Measurements from ENCODE around the gene CDH13.

The CDH13 gene

DNA sequence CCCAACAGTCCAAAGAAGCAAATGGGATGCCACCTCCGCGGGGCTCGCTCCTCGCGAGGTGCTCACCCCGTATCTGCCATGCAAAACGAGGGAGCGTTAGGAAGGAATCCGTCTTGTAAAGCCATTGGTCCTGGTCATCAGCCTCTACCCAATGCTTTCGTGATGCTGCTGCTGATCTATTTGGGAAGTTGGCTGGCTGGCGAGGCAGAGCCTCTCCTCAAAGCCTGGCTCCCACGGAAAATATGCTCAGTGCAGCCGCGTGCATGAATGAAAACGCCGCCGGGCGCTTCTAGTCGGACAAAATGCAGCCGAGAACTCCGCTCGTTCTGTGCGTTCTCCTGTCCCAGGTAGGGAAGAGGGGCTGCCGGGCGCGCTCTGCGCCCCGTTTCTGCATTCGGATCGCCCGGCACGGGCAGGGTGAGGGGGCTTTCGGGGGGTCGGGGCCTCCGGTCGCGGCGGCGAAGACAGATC is at the start of gene CDH13:
TSS of gene CDH13 (plus strand) at position 179 of the 471 bp plus-strand sequence.
- H3K36me3 ChIP-seq (ENCODE audit: control insufficient read depth, insufficient read depth, low read length) = no peaks in the 10 kb centered on the region
- H3K4me1 ChIP-seq (ENCODE audit: control insufficient read depth, insufficient read depth, low read length) = peaks cover 6% of the 10 kb centered on the region
- WGBS (ENCODE audit: insufficient coverage, insufficient read length) = no CpG with 5 or more reads among the region's 39 CpGs
- H3K27me3 ChIP-seq (ENCODE audit: control insufficient read depth, insufficient read depth, low read length) = peaks cover 23% of the 10 kb centered on the region
- no peak for DNase-seq (ENCODE audit: low read depth, low spot score)
- no peaks in the 10 kb centered on the region for H3K9me3 ChIP-seq (ENCODE audit: control insufficient read depth, insufficient read depth, low read length)
- H3K27ac ChIP-seq (ENCODE audit: low read length) = no peak within 1 kb of the TSS
- peak within 1 kb of the TSS; percentile 49 for H3K4me3 ChIP-seq (ENCODE audit: low read length)

- no peaks in the 10 kb centered on the region for H3K36me3 ChIP-seq (ENCODE audit: control insufficient read depth, insufficient read depth, low read length)
- no CpG with 5 or more reads among the region's 7 CpGs for WGBS (ENCODE audit: insufficient coverage, insufficient read length)
- no peak for DNase-seq (ENCODE audit: low read depth, low spot score)
- H3K9me3 ChIP-seq (ENCODE audit: control insufficient read depth, insufficient read depth, low read length) = no peaks in the 10 kb centered on the region
- no peak overlapping the region for H3K27ac ChIP-seq (ENCODE audit: low read length)
- no peaks in the 10 kb centered on the region for H3K27me3 ChIP-seq (ENCODE audit: control insufficient read depth, insufficient read depth, low read length)
- no peaks in the 10 kb centered on the region for H3K4me1 ChIP-seq (ENCODE audit: control insufficient read depth, insufficient read depth, low read length)
- no peak overlapping the region for H3K4me3 ChIP-seq (ENCODE audit: low read length)
Measured at GRCh38 chr16:82580298-82580890, 46.4 kb upstream of the CDH13 start.

GRCh38 chr16:82582975-82583374 is 43.8 kb upstream of the CDH13 start:
- Histone ChIP-seq H3K27ac (ENCODE audit: low read length) (no peak overlapping the region), H3K27me3 (ENCODE audit: control insufficient read depth, insufficient read depth, low read length) (no peaks in the 10 kb centered on the region), H3K36me3 (ENCODE audit: control insufficient read depth, insufficient read depth, low read length) (no peaks in the 10 kb centered on the region), H3K9me3 (ENCODE audit: control insufficient read depth, insufficient read depth, low read length) (no peaks in the 10 kb centered on the region), H3K4me3 (ENCODE audit: low read length) (no peak overlapping the region), H3K4me1 (ENCODE audit: control insufficient read depth, insufficient read depth, low read length) (no peaks in the 10 kb centered on the region)
- no CpG with 5 or more reads among the region's 6 CpGs for WGBS (ENCODE audit: insufficient coverage, insufficient read length)
- DNase-seq (ENCODE audit: low read depth, low spot score) = no peak

DNA sequence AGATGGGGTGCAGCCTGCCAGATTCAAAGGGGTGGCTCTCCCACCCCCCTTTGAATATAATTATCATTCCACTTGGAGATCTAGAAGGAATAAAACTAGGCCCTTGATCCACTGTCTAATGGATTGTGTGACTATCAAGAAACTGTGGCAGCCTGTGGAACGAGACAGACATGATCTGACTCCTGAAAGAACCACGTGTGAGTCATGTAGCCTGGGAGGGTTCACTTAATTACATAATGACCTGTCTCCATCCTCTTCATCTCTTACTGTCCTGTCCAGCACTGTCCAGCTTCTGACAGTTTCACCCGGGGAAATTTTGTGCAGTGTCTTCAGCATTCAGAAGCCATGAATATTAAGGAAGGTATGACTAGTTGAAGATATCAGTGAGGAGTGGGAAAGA is 43.3 kb upstream of the CDH13 start:
- Histone ChIP-seq H3K27me3 (ENCODE audit: control insufficient read depth, insufficient read depth, low read length) (no peaks in the 10 kb centered on the region), H3K4me1 (ENCODE audit: control insufficient read depth, insufficient read depth, low read length) (no peaks in the 10 kb centered on the region), H3K4me3 (ENCODE audit: low read length) (no peak overlapping the region), H3K36me3 (ENCODE audit: control insufficient read depth, insufficient read depth, low read length) (no peaks in the 10 kb centered on the region), H3K9me3 (ENCODE audit: control insufficient read depth, insufficient read depth, low read length) (no peaks in the 10 kb centered on the region), H3K27ac (ENCODE audit: low read length) (no peak overlapping the region)
- no peak for DNase-seq (ENCODE audit: low read depth, low spot score)
- no CpG with 5 or more reads among the region's 3 CpGs for WGBS (ENCODE audit: insufficient coverage, insufficient read length)

- Histone ChIP-seq H3K4me1 (ENCODE audit: control insufficient read depth, insufficient read depth, low read length) (no peaks in the 10 kb centered on the region), H3K36me3 (ENCODE audit: control insufficient read depth, insufficient read depth, low read length) (no peaks in the 10 kb centered on the region), H3K27ac (ENCODE audit: low read length) (no peak overlapping the region), H3K27me3 (ENCODE audit: control insufficient read depth, insufficient read depth, low read length) (no peaks in the 10 kb centered on the region), H3K9me3 (ENCODE audit: control insufficient read depth, insufficient read depth, low read length) (no peaks in the 10 kb centered on the region), H3K4me3 (ENCODE audit: low read length) (no peak overlapping the region)
- no peak for DNase-seq (ENCODE audit: low read depth, low spot score)
- WGBS (ENCODE audit: insufficient coverage, insufficient read length) = 100% methylated on average over 1 of the region's 12 CpGs
Measured at GRCh38 chr16:82584553-82585152, 42.1 kb upstream of the CDH13 start.

- no peak for DNase-seq (ENCODE audit: low read depth, low spot score)
- no peak overlapping the region for H3K27ac ChIP-seq (ENCODE audit: low read length)
- H3K4me3 ChIP-seq (ENCODE audit: low read length) = no peak overlapping the region
- WGBS (ENCODE audit: insufficient coverage, insufficient read length) = no CpG with 5 or more reads among the region's 6 CpGs
- no peaks in the 10 kb centered on the region for H3K4me1 ChIP-seq (ENCODE audit: control insufficient read depth, insufficient read depth, low read length)
- H3K27me3 ChIP-seq (ENCODE audit: control insufficient read depth, insufficient read depth, low read length) = no peaks in the 10 kb centered on the region
- H3K9me3 ChIP-seq (ENCODE audit: control insufficient read depth, insufficient read depth, low read length) = no peaks in the 10 kb centered on the region
- H3K36me3 ChIP-seq (ENCODE audit: control insufficient read depth, insufficient read depth, low read length) = no peaks in the 10 kb centered on the region
Measured at GRCh38 chr16:82585675-82586074, 41.1 kb upstream of the CDH13 start.

DNA sequence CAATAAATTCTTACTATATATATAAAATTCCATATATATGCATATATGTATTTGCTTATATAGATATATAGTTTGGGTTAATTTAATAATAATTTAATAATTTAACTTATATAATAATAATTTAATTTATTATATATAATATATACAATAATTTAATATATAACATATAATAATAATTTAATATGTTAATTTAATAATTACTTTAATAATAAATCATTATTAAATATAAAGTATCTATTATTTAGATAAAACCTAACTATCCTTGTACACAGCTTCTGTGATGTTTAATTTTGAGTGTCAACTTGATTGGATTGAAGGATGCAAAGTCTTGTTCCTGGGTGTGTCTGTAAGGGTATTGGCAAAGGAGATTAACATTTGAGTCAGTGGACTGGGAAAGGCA is 40.6 kb upstream of the CDH13 start:
- Histone ChIP-seq H3K4me1 (ENCODE audit: control insufficient read depth, insufficient read depth, low read length) (no peaks in the 10 kb centered on the region), H3K36me3 (ENCODE audit: control insufficient read depth, insufficient read depth, low read length) (no peaks in the 10 kb centered on the region), H3K27me3 (ENCODE audit: control insufficient read depth, insufficient read depth, low read length) (no peaks in the 10 kb centered on the region), H3K4me3 (ENCODE audit: low read length) (no peak overlapping the region), H3K9me3 (ENCODE audit: control insufficient read depth, insufficient read depth, low read length) (no peaks in the 10 kb centered on the region), H3K27ac (ENCODE audit: low read length) (no peak overlapping the region)
- DNase-seq (ENCODE audit: low read depth, low spot score) = no peak

DNA sequence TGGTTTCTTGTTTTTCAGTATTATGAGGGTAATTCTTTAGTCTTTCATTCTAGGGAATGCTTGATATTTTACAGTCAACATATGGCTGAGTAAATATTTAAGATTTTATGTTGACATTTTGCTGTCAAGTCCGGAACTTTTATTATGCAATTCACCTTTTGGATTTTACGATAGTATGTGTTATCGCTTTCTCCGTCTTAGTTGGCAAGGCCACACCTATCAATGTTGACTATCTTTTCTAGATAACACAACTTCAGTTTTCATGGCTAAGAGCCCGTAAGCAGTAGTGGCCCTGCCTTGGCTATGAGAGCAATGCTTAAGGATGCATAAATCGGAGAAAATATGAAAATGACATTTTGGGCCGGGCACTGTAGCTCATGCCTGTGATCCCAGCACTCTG is 39.5 kb upstream of the CDH13 start:
- Histone ChIP-seq H3K4me3 (ENCODE audit: low read length) (no peak overlapping the region), H3K27ac (ENCODE audit: low read length) (no peak overlapping the region), H3K9me3 (ENCODE audit: control insufficient read depth, insufficient read depth, low read length) (no peaks in the 10 kb centered on the region), H3K4me1 (ENCODE audit: control insufficient read depth, insufficient read depth, low read length) (no peaks in the 10 kb centered on the region), H3K27me3 (ENCODE audit: control insufficient read depth, insufficient read depth, low read length) (no peaks in the 10 kb centered on the region), H3K36me3 (ENCODE audit: control insufficient read depth, insufficient read depth, low read length) (no peaks in the 10 kb centered on the region)
- no CpG with 5 or more reads among the region's 7 CpGs for WGBS (ENCODE audit: insufficient coverage, insufficient read length)
- no peak for DNase-seq (ENCODE audit: low read depth, low spot score)

GRCh38 chr16:82589407-82589806 is 37.4 kb upstream of the CDH13 start:
- Histone ChIP-seq H3K27me3 (ENCODE audit: control insufficient read depth, insufficient read depth, low read length) (no peaks in the 10 kb centered on the region), H3K36me3 (ENCODE audit: control insufficient read depth, insufficient read depth, low read length) (no peaks in the 10 kb centered on the region), H3K4me1 (ENCODE audit: control insufficient read depth, insufficient read depth, low read length) (no peaks in the 10 kb centered on the region), H3K27ac (ENCODE audit: low read length) (no peak overlapping the region), H3K4me3 (ENCODE audit: low read length) (no peak overlapping the region), H3K9me3 (ENCODE audit: control insufficient read depth, insufficient read depth, low read length) (no peaks in the 10 kb centered on the region)
- no CpG with 5 or more reads among the region's 9 CpGs for WGBS (ENCODE audit: insufficient coverage, insufficient read length)
- DNase-seq (ENCODE audit: low read depth, low spot score) = no peak

GRCh38 chr16:82594114-82594513 is 32.7 kb upstream of the CDH13 start:
- no CpG with 5 or more reads among the region's 4 CpGs for WGBS (ENCODE audit: insufficient coverage, insufficient read length)
- Histone ChIP-seq H3K27me3 (ENCODE audit: control insufficient read depth, insufficient read depth, low read length) (no peaks in the 10 kb centered on the region), H3K4me1 (ENCODE audit: control insufficient read depth, insufficient read depth, low read length) (no peaks in the 10 kb centered on the region), H3K9me3 (ENCODE audit: control insufficient read depth, insufficient read depth, low read length) (no peaks in the 10 kb centered on the region), H3K27ac (ENCODE audit: low read length) (no peak overlapping the region), H3K36me3 (ENCODE audit: control insufficient read depth, insufficient read depth, low read length) (no peaks in the 10 kb centered on the region), H3K4me3 (ENCODE audit: low read length) (no peak overlapping the region)
- no peak for DNase-seq (ENCODE audit: low read depth, low spot score)

DNA sequence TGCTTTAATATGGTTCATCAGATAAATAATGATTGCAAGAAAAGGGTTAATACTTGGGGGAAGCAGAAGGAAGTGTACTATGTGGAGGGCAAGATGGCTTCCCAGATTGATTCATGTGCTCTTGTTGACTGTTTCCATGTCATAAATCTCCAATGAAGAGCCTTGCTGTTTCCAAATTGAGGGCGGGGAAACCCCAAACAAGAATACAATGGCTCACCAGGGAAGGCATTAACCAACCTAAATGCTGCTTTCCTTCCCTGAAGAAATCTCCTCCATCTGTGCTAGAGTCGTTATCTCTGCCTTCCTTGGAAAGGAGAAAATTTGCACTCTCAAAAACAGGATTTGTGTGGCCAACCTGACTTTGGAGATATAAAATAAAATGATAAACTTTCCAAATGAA is 28.0 kb upstream of the CDH13 start:
- no peak for DNase-seq (ENCODE audit: low read depth, low spot score)
- Histone ChIP-seq H3K27ac (ENCODE audit: low read length) (no peak overlapping the region), H3K4me1 (ENCODE audit: control insufficient read depth, insufficient read depth, low read length) (no peaks in the 10 kb centered on the region; the same call in 1 of the 2 replicates), H3K9me3 (ENCODE audit: control insufficient read depth, insufficient read depth, low read length) (no peaks in the 10 kb centered on the region), H3K4me3 (ENCODE audit: low read length) (no peak overlapping the region), H3K27me3 (ENCODE audit: control insufficient read depth, insufficient read depth, low read length) (no peaks in the 10 kb centered on the region), H3K36me3 (ENCODE audit: control insufficient read depth, insufficient read depth, low read length) (no peaks in the 10 kb centered on the region)
- no CpG with 5 or more reads among the region's 2 CpGs for WGBS (ENCODE audit: insufficient coverage, insufficient read length)
